HG03342 (cell line): Measurements from ENCODE around the gene CIZ1.
"Not testable (repeated sequence)": the region's sequence is repeated elsewhere in the genome, so short reads cannot be mapped to it uniquely, and the experiment has no call there.

Source experiments
- ATAC-seq: cut with Tn5 transposase; IDR thresholded peaks from one replicate; pipeline ENCODE4 v1.9.1; 2021; ENCODE audit warnings: mild to moderate bottlenecking, moderate library complexity; ENCODE audit not compliant: unreplicated experiment

CIZ1 gene, protein sequence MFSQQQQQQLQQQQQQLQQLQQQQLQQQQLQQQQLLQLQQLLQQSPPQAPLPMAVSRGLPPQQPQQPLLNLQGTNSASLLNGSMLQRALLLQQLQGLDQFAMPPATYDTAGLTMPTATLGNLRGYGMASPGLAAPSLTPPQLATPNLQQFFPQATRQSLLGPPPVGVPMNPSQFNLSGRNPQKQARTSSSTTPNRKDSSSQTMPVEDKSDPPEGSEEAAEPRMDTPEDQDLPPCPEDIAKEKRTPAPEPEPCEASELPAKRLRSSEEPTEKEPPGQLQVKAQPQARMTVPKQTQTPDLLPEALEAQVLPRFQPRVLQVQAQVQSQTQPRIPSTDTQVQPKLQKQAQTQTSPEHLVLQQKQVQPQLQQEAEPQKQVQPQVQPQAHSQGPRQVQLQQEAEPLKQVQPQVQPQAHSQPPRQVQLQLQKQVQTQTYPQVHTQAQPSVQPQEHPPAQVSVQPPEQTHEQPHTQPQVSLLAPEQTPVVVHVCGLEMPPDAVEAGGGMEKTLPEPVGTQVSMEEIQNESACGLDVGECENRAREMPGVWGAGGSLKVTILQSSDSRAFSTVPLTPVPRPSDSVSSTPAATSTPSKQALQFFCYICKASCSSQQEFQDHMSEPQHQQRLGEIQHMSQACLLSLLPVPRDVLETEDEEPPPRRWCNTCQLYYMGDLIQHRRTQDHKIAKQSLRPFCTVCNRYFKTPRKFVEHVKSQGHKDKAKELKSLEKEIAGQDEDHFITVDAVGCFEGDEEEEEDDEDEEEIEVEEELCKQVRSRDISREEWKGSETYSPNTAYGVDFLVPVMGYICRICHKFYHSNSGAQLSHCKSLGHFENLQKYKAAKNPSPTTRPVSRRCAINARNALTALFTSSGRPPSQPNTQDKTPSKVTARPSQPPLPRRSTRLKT

DNA sequence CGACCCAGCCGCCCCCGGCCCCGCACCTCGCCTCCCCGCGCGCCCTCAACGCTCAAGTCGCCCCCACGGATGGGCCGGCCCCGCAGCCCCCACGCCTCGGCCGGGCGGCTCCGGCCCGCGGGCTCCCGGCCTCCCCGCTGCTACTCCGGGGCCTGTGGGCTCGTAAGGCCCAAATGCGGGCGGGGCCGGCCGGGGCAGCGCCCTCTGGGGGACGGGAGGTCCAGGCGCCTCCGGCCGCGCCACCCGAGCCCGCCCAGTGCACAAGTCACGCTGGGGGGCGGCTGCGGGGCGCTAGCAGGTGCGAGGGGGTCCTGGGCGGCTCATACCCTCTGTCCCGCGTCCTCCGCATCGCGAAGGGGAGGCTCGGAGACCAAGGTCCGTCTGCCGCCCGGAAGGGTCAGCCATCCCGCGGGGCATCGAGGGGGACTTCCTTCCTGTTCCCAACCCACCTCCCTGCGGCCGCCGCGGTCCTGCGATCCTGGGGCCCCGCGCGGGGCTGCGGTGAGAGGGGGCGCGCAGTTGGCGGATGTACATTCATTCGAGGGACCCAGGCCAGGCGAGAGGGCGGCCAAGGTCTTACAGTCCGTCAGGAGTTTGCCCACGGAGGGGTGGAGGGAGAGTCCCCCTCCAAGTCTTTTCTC, at the start of gene CIZ1:
CIZ1 (minus strand) TSS at position 167 of the 641 bp plus-strand sequence. CDS start 715 bp downstream, outside the sequence.
- ATAC-seq = peak; percentile 81

DNA sequence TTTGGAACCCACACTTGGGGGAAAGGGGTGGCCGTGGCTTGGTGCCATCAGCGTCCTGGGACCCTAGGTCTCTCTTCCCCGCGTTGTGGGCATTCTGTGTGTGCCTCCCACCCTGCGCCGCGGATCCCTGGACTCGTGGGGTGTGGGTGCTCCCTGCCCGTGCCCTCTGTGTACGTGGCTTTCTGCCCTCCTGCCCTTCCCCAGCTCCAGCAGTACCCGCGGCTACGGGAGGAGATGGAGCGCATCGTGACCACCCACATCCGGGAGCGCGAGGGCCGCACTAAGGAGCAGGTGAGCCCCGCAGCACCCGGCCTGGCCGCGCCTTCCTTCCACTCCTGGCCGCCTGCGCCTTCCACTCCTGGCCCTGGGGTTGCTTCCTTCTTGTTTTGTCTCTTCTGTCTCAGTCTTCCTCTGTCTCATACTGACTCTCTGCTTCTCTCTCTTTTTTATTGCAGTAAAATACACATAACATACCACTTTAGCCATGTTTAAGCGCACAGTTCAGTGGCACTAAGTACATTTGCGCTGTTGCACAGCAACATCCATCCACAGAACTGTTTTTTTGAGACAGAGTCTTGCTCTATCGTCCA, 42.5 kb upstream of the CIZ1 start:
- no peak for ATAC-seq

DNA sequence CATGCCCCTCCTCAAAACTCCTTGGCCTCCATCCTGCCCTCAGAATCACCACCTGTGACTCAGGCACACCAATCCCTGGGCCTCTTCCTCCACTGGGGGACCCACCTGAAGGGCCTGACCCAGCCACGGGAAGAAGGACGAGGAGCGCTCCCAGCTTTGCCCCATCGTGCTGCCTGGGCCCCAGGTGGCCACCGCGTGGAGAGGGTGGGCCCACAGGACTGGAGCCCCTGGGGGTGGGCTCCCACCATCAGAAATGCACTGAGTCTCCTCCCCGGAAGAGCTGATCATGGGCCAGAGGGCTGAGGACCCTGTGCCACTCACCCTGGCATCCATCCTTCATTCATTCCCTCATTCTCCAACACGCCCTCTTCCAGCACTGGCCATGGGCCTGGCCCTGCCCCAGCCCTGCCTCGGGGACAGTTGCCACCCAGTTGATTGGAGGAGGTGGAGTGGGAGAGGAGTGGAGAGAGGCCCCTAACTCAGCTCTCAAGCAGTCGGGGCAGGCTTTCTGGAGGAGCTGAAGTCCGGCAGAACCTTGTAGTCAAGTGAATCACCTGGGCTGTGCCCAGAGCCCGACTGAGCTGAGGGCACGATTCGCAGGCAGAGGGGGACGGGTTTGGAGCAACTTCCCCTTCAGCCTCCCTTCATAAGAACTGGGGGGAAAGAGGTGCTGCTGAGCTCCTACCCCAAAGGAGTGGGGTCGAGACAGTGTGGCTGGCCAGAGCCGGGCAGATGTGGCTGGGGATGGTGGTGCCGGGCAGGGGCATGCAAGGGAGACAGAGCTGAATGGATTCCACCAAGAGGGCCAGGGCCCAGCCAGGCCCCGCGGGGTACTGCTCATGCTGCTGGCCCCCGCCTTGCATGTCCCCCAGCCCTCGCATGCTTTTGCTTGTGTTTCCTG, 41.4 kb upstream of the CIZ1 start:
- ATAC-seq = no peak

DNA sequence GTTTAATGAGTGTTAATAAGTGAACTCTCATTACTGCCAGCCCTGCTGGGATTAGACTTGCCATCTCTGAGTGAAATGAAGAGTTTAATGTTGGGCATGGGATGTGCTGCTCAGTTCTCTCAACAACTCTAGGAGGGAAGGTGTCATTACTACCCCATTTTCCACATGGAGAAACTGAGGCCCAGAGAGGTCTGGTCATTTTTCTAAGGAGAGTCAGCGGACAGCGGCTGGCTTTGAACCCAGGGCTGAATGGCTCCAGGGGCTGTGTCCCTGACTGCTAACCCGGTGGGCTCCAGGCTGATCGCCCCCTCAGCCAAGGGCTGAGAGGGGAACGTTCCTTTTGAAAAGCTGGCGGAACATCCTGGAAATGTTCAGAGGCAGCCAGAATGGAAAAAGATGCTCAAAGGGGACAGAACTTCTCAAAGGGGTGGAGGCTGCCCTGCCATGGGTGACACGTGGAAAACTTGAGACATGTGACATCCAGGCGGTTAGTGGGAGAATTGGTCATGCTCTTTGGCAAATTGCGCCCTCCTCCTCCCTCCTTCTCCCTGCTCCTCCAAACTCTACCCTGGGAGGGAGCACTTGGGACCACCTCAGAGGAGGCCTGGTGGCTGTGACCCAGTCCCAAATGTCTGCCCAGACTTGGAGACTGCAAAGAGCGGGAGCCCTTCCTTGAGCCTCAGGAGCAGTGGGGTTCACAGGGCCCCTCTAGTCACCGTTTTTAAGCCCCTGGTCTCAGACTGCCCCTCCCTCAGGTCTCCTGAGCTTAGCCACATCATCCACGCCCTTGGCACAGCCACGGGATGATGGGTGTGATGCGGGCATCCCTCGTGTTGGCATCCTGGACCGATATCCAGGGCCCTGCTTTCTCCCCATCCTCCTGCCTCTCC, 40.5 kb upstream of the CIZ1 start:
- ATAC-seq = no peak

DNA sequence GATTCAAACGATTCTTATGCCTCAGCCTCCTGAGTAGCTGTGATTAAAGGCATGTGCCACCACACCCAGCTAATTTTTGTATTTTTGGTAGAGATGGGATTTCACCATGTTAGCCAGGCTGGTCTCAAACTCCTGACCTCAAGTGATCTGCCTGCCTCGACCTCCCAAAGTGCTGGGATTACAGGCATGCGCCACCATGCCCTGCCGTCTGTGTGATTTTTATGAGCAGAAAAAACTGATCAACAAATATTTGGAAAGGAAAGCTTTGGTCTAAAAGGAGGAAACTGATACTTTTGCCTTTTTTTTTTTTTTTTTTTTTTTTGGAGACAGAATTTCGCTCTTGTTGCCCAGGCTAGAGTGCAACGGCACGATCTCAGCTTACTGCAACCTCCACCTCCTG, 39.5 kb upstream of the CIZ1 start:
- not testable (repeated sequence) for ATAC-seq

DNA sequence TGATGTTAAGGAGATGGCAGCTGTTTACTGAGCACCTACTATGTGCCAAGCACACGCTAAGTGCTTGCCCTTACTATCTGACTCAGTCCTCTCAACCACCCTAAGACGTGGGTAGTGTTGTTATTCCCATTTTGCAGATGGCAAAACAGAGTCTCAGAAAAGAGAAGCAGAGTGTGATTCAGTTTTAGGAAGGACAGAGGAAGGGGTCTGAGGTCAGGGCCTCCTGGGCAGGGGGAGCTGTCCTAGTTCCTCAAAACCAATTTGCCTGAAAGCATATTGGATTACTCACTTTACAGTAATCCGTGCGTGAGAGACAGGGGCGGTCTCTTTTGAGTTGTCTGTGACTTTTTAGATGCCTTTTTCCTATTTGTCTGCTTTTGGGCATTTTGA, 35.0 kb upstream of the CIZ1 start:
- ATAC-seq = no peak

DNA sequence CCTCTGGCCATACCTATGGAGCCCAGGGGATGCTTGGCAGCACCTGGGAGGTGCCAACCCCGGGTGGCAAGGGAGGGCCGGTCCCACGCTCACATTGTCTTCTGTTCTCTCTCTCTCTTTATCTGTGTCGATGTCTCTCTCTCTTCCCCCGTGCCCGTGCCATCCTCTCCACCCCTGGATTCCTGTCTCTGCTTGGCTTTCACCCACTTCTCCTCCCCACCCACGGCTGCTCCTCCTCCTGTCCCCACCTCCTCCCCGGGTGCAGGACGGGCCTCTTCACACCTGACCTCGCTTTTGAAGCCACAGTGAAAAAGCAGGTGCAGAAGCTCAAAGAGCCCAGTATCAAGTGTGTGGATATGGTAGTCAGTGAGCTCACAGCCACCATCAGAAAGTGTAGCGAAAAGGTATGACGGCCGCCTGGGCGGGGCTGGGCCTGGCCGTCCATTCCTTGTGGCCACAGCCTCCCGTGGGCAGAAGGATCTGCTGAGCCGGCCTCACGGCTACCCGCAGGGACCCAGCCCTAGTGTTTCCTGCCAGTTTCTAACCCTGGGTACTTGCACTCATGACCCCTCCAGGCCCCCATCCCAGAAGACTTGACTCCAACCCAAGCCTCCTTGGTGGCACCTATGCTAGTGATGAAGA, 34.5 kb upstream of the CIZ1 start:
- no peak for ATAC-seq

DNA sequence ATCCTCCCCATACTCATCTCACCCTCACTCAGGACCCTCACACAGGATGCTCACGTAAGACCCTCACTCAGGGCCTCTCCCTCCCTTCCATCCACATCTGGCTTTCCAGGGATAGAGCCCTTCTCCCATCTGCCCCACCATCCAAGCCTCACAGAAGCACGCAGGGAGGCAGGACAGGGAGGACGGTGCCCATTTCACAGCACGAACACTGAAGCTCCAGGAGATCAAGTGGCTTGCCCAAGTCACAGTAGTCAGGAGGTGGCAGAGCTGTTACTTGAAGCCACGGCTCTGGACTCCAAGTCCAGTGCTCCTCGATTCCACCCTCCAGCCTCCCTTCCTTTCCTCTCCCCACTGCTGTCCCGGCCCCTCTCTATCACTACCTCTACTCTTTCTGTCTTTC, 33.5 kb upstream of the CIZ1 start:
- no peak for ATAC-seq

DNA sequence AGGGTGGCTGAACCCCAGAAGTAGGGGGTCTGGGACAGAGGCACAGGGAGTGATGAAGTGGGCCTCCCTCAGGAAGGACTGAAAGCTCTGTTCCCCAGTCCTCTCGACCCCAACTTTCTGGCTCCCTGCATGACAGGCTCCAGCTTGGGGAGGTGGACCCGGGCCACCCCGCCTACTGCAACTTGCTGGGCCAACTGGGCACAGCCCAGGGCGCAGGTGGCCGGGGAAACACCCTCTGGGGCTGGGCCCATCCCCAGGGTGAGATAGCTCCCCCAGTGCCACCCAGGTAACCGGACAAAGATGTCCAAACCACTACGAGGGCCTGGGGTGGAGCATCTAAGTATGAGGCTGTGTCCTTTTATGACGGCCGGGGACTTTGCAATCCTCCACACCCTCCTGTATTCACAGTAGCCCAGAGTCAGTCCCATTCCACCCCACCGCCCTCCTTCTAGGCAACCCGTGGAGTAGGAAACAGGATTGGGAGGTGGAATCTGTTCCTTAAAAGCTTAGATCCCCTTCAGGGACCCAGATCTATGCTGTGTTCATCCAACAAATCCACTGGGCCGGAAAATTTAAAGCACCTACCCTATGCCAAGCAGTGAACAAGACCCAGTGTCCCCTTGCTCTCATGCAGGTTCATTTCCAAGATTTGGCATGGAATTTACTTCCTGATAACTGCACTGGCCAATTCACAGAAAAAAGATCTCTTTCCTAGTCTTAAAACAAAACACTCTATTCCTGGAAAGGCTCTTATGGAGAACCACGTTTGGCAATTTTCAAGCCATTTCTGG, 31.7 kb upstream of the CIZ1 start:
- no peak for ATAC-seq

DNA sequence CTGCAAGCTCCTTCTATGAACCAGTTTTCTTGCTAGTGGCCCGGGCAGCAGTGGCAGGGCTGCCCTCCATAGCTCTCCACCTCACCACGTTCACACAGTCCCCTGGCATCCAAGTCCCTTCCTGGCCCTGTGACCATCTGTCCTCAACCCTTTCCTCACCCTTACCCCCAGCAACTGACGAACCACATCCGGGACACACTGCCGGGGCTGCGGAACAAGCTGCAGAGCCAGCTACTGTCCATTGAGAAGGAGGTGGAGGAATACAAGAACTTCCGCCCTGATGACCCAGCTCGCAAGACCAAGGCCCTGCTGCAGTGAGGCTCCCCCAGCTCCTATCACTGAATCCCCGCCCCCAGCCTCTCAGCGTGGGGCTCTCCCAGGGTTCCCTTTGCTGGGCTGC, 30.7 kb upstream of the CIZ1 start:
- no peak for ATAC-seq

DNA sequence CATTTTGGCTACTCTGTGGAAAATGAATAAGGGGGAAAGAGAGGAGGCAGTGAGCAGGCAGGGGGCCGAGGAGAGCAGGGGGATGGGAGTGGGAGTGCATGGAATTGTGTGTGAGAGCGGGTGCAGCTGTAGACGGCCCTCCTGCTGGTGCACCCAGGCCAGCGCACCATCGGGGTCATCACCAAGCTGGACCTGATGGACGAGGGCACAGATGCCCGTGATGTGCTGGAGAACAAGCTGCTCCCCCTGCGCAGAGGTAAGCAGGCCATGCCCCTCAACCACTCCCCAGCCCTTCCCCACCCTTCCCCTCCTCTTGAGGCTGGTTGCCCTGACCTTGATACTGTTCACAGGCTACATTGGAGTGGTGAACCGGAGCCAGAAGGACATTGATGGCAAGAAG, 28.5 kb upstream of the CIZ1 start:
- ATAC-seq = no peak

DNA sequence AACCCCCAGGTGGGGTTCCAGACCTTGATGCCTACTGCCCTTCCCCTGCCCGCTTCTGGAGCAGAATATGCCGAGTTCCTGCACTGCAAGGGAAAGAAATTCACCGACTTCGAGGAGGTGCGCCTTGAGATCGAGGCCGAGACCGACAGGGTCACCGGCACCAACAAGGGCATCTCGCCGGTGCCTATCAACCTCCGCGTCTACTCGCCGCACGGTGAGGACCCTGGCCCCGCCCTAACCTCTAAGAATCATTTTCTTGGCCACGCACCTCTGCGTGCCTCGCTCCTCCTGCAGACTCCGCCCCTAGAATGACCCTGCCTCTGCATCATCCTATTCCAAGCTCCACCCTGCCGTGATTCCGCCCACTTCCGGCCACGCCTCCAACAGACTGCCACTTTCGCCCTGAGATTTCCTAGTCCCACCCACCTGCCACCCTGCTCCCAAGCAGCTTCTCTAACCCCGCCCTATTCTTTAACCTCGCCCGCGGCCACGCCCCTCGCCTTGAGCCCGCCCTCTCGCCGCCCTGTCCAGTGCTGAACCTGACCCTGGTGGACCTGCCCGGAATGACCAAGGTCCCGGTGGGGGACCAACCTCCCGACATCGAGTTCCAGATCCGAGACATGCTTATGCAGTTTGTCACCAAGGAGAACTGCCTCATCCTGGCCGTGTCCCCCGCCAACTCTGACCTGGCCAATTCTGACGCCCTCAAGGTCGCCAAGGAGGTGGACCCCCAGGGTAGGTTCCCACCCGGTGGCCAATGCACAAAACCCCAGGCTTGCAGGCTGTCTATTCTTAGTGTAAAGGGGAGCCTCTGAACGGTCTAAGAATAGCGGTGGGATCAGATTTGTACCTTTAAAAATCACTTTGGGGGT, 27.4 kb upstream of the CIZ1 start:
- ATAC-seq = peak; percentile 91

DNA sequence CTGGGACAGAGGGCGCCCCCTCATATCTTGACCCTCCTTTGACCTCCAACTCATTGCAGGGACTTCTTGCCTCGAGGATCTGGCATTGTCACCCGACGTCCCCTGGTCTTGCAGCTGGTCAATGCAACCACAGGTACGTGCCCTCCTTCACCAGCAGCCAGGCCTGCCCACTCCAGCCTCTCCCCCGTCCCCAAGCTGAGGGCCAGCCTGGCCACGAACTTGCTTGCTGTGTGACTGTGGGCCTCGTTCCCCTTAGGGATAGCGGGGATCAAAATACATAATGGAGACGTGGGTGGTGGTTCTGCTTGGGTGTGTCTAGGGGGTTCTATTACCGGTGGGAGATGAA, 26.8 kb upstream of the CIZ1 start:
- ATAC-seq = no peak

DNA sequence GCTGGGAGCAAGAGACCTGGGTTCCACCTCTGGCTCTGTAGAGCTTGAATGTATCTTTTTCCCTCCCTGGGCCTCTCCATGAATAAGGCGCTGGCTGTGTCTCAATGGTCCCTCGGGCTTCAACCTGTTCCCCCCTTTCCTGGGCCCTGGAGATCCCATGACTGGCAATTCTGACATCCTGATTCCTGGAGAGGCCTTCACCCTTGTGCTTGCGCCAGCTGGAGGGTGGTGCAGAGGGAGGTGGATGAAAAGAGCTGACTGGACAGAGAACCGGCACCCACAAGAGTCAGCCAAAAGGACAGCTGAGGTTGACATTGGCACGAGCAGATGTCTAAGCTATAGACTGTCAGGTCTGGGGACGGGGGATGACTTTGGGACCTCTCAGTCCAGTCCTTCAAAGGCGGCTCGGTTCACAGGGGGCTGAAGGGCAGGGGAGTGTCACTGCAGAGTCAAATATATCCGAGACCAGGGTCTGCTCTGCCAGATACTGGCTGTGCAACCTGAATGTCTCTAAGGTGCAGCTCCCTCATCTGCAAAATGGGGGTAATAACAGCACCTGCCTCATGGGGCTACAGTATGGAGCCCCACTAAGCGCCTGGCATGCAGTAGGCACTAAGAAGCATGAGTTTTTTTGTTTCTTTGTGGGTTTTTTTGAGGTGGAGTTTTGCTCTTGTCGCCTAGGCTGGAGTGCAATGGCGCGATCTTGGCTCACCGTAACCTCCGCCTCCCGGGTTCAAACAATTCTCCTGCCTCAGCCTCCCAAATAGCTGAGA, 25.6 kb upstream of the CIZ1 start:
- ATAC-seq = no peak

DNA sequence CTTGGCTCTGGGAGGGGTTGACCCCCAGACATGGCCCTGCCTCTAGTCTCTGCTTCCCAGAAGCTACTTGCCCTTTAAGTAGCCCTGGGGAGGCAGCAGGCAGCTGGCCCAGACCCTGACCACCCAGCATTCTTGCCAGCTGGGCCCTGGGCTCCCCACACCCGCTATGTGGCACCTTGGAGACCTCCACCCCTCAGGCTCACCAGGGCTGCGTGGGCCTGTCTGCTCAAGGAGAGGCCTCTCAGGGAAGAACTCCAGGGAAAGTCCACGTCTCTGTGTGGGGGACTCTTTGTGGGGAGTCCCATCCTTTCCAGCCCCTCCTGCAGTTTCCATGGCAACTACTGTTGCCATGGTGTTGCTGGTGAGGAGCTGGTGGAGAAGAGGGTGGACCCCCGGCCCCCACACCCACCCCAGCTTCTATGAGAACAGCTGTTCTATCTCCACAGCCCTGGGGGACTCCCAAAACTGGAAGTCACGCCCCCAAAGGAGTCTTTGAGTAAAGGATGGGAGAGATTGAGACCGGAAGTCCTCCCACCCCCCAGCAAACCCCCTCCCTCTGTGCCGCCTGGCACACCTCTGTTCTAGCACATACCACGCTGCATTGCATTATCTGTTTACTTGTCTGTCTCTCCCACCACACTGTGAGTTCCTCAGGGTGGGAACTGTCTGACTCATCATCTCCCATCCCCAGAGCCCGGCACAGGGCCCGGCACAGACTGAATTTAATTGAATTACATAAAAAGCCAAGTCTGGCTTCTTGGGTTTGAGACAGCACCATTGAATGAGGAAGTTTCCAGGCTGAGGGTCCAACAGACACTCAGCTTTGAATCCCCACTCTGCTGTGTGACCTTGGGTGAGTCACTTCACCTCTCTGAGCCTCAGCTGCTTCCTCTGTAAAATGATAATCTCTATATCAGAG, 24.4 kb upstream of the CIZ1 start:
- ATAC-seq = no peak
